ENCODE measurements around the gene ARL13B.

- TF ChIP-seq ZFX (IDR thresholded peaks at IDR 0.05) (no peak), CTCF (conservative IDR thresholded peaks at IDR 0.05) (no peak)
These were observed 46.7 kb downstream of the ARL13B start for GRCh38 chr3:94026623-94027022.

Measured in C4-2B (cell line).